H1 (cell line): ENCODE measurements around the gene GREB1. TPM values are rescaled to one million over a fixed set of nuclear protein-coding genes. Genes with fewer than 3 reads are reported as not detected.

Experiments
- CTCF ChIA-PET: fragments of 300-600 bp; sonication (Branson Sonifier 250); formaldehyde crosslinking; loops from one replicate; lab custom pipeline; 2021; ENCODE audit not compliant: partially characterized antibody; lab: Charles Lee
- POLR2A ChIA-PET: fragments of 300-600 bp; sonication (Branson Sonifier 250); formaldehyde crosslinking; loops from one replicate; lab custom pipeline; 2021; ENCODE audit warnings: inconsistent platforms; ENCODE audit not compliant: partially characterized antibody; lab: Charles Lee
- DNase-seq, 2 experiments: peaks; one replicate each; pipeline versions ENCODE4 v3.0.0 to v3.0.0-alpha.2; 2010 to 2022; ENCODE audit warnings: low spot score in 2 of 2, low read depth in 1 of 2, mixed read lengths in 1 of 2
- FAIRE-seq: peaks from 2 replicates; lab custom pipeline; 2011; peaks lifted over from hg19 to GRCh38; lab: Jason Lieb, UNC
- H2AFZ ChIP-seq: 2 replicates; pipeline ENCODE4 v1.8.1; 2012; ENCODE audit warnings: low read length, inconsistent platforms
- H2AK5ac ChIP-seq: 2 replicates; pipeline ENCODE4 v1.6.1; 2013; ENCODE audit warnings: low read depth, low read length
- H2BK120ac ChIP-seq: replicated peaks from 2 replicates; pipeline ENCODE3; 2013; ENCODE audit warnings: low read depth, low read length, inconsistent platforms
- H2BK12ac ChIP-seq: 2 replicates; pipeline ENCODE4 v1.6.1; 2013; ENCODE audit warnings: low read depth, low read length
- H2BK15ac ChIP-seq: 2 replicates; pipeline ENCODE4 v1.6.1; 2013; ENCODE audit warnings: low read length
- H2BK20ac ChIP-seq: 2 replicates; pipeline ENCODE4 v1.6.1; 2013; ENCODE audit warnings: low read length
- H2BK5ac ChIP-seq: 2 replicates; pipeline ENCODE4 v1.6.1; 2013; ENCODE audit warnings: low read depth, low read length
- H3K14ac ChIP-seq: 2 replicates; pipeline ENCODE4 v1.6.1; 2013; ENCODE audit warnings: inconsistent platforms; ENCODE audit not compliant: insufficient read length
- H3K18ac ChIP-seq: 2 replicates; pipeline ENCODE4 v1.6.1; 2013; ENCODE audit warnings: low read length; ENCODE audit errors: extremely low read depth
- H3K23ac ChIP-seq: 2 replicates; pipeline ENCODE4 v1.6.1; 2013; ENCODE audit warnings: inconsistent platforms; ENCODE audit not compliant: insufficient read length
- H3K23me2 ChIP-seq: 2 replicates; pipeline ENCODE4 v1.6.1; 2013; ENCODE audit warnings: low read depth, low read length
- H3K27ac ChIP-seq: 2 replicates; pipeline ENCODE4 v1.6.1; 2011; ENCODE audit warnings: low read depth, low read length, inconsistent platforms
- H3K27me3 ChIP-seq, 4 experiments: replicated peaks in 1 of 4; 1 replicate in 1 of 4; 2 replicates in 3 of 4; pipeline versions ENCODE4 v1.6.1 to v1.8.1; 2011 to 2013; ENCODE audit warnings: low read length in 3 of 4, mild to moderate bottlenecking in 3 of 4, inconsistent platforms in 2 of 4, mixed read lengths in 2 of 4, moderate library complexity in 1 of 4; ENCODE audit not compliant: control insufficient read depth in 3 of 4, insufficient read depth in 3 of 4; ENCODE audit errors: extremely low read depth in 1 of 4
- H3K36me3 ChIP-seq, 4 experiments: 2 replicates each; pipeline versions ENCODE4 v1.6.1 to v1.8.1; 2011 to 2013; ENCODE audit warnings: mild to moderate bottlenecking in 4 of 4, low read length in 3 of 4, moderate library complexity in 2 of 4, control low read depth in 1 of 4, inconsistent platforms in 1 of 4; ENCODE audit not compliant: insufficient read depth in 4 of 4, control insufficient read depth in 2 of 4
- H3K4ac ChIP-seq: replicated peaks from 2 replicates; pipeline ENCODE3; 2013; ENCODE audit warnings: low read length, low read depth, mixed read lengths, inconsistent platforms; ENCODE audit not compliant: insufficient read length
- H3K4me1 ChIP-seq, 4 experiments: replicated peaks in 1 of 4; 1 replicate in 1 of 4; 2 replicates in 3 of 4; pipeline versions ENCODE4 v1.6.1 to v1.8.1; 2011 to 2013; ENCODE audit warnings: low read length in 3 of 4, inconsistent platforms in 2 of 4, mixed read lengths in 1 of 4; ENCODE audit not compliant: insufficient read depth in 4 of 4, control insufficient read depth in 3 of 4
- H3K4me2 ChIP-seq, 2 experiments: 2 replicates each; pipeline versions ENCODE4 v1.6.1 to v1.8.1; 2011 to 2013; ENCODE audit warnings: low read depth in 2 of 2, low read length in 2 of 2, control low read depth in 1 of 2, inconsistent platforms in 1 of 2, mild to moderate bottlenecking in 1 of 2; ENCODE audit not compliant: insufficient read depth in 1 of 2
- H3K4me3 ChIP-seq, 4 experiments: fragments of 200-600, 300-600 bp in 1 of 4; sonication (generic), shearing (Covaris generic), sonication (Bioruptor Twin) in 1 of 4; 2 replicates each; pipeline versions ENCODE4 v1.5.1 to v1.8.1; 2011 to 2016; ENCODE audit warnings: low read length in 4 of 4, low read depth in 3 of 4, control low read depth in 2 of 4, inconsistent platforms in 2 of 4, mild to moderate bottlenecking in 2 of 4, mixed read lengths in 1 of 4, moderate library complexity in 1 of 4; ENCODE audit not compliant: insufficient read depth in 2 of 4; ENCODE audit errors: extremely low read depth in 1 of 4
- H3K56ac ChIP-seq: replicated peaks from 2 replicates; pipeline ENCODE3; 2013; ENCODE audit warnings: low read depth, mild to moderate bottlenecking, mixed read lengths, low read length, inconsistent platforms; ENCODE audit not compliant: insufficient read length
- H3K79me1 ChIP-seq: 2 replicates; pipeline ENCODE4 v1.6.1; 2013; ENCODE audit warnings: low read depth, low read length, control low read depth
- H3K79me2 ChIP-seq, 2 experiments: 2 replicates each; pipeline versions ENCODE4 v1.6.1 to v1.8.1; 2012 to 2013; ENCODE audit warnings: low read length in 2 of 2, mild to moderate bottlenecking in 2 of 2, inconsistent platforms in 1 of 2; ENCODE audit not compliant: insufficient read depth in 2 of 2, control insufficient read depth in 1 of 2
- H3K9ac ChIP-seq, 4 experiments: replicated peaks in 1 of 4; 1 replicate in 1 of 4; 2 replicates in 3 of 4; pipeline versions ENCODE4 v1.6.1 to v1.8.1; 2011 to 2013; ENCODE audit warnings: low read depth in 3 of 4, low read length in 3 of 4, control low read depth in 2 of 4, mild to moderate bottlenecking in 2 of 4, moderate library complexity in 2 of 4, inconsistent platforms in 1 of 4; ENCODE audit errors: extremely low read depth in 1 of 4
- H3K9me3 ChIP-seq, 2 experiments: 2 replicates each; pipeline versions ENCODE4 v1.6.1 to v1.8.1; 2012 to 2013; ENCODE audit warnings: mild to moderate bottlenecking in 2 of 2, moderate library complexity in 2 of 2, control low read depth in 1 of 2, inconsistent platforms in 1 of 2, low read depth in 1 of 2, low read length in 1 of 2, mixed read lengths in 1 of 2; ENCODE audit not compliant: insufficient read depth in 2 of 2
- H4K20me1 ChIP-seq, 2 experiments: replicated peaks in 1 of 2; 2 replicates each; pipeline versions ENCODE3 to v1.8.1; 2011 to 2013; ENCODE audit warnings: inconsistent platforms in 2 of 2, low read length in 2 of 2, mild to moderate bottlenecking in 1 of 2; ENCODE audit not compliant: insufficient read depth in 2 of 2, control insufficient read depth in 1 of 2
- H4K5ac ChIP-seq: 2 replicates; pipeline ENCODE4 v1.6.1; 2013; ENCODE audit warnings: low read length, low read depth, mixed read lengths, inconsistent platforms; ENCODE audit not compliant: insufficient read length
- H4K8ac ChIP-seq: 2 replicates; pipeline ENCODE4 v1.8.0; 2013; ENCODE audit warnings: mild to moderate bottlenecking, moderate library complexity, low read length, inconsistent platforms; ENCODE audit not compliant: insufficient read depth; ENCODE audit errors: extremely low read depth
- H4K91ac ChIP-seq: replicated peaks from 2 replicates; pipeline ENCODE3; 2013; ENCODE audit warnings: low read length, mixed read lengths, inconsistent platforms; ENCODE audit not compliant: insufficient read length
- BRCA1 ChIP-seq: IDR thresholded peaks from 2 replicates; pipeline ENCODE4 v1.6.1; 2012; ENCODE audit warnings: low read depth, low read length, improper control_type of control experiment
- CHD1 ChIP-seq: IDR thresholded peaks from 2 replicates; pipeline ENCODE4 v1.6.1; 2012; ENCODE audit warnings: low read depth, low read length, improper control_type of control experiment
- EP300 ChIP-seq, 2 experiments: IDR thresholded peaks; 1 replicate in 1 of 2; 2 replicates in 1 of 2; pipeline ENCODE4 v1.6.1; 2011 to 2012; ENCODE audit warnings: low read depth in 2 of 2, low read length in 2 of 2, mild to moderate bottlenecking in 2 of 2, borderline replicate concordance in 1 of 2, inconsistent platforms in 1 of 2, moderate library complexity in 1 of 2
- FOSL1 ChIP-seq: IDR thresholded peaks from 2 replicates; pipeline ENCODE4 v1.6.1; 2011; ENCODE audit warnings: mild to moderate bottlenecking, low read depth, low read length, moderate library complexity; ENCODE audit not compliant: insufficient read depth
- JUND ChIP-seq: IDR thresholded peaks from 2 replicates; pipeline ENCODE4 v1.6.1; 2011; ENCODE audit warnings: mild to moderate bottlenecking, improper control_type of control experiment, low read length
- KDM4A ChIP-seq: IDR thresholded peaks from one replicate; pipeline ENCODE4 v1.7.1; 2012; ENCODE audit warnings: low read depth, mild to moderate bottlenecking, moderate library complexity, low read length, inconsistent platforms; ENCODE audit not compliant: severe bottlenecking
- KDM5A ChIP-seq: fragments of 200-600 bp; IDR thresholded peaks from 2 replicates; pipeline ENCODE4 v1.7.1; 2012; ENCODE audit warnings: mild to moderate bottlenecking, low read length, inconsistent platforms, mixed read lengths
- POLR2A ChIP-seq, 2 experiments: IDR thresholded peaks; 1 replicate in 1 of 2; 2 replicates in 1 of 2; pipeline ENCODE4 v1.6.1; 2011; ENCODE audit warnings: low read depth in 2 of 2, low read length in 2 of 2, mild to moderate bottlenecking in 2 of 2; ENCODE audit errors: control extremely low read depth in 1 of 2
- POLR2AphosphoS5 ChIP-seq: IDR thresholded peaks from 2 replicates; pipeline ENCODE4 v1.6.1; 2011; ENCODE audit warnings: low read depth, low read length
- RBBP5 ChIP-seq: IDR thresholded peaks from 2 replicates; pipeline ENCODE4 v1.7.1; 2012; ENCODE audit warnings: low read depth, mild to moderate bottlenecking, inconsistent platforms, low read length, moderate library complexity, borderline replicate concordance
- RNF2 ChIP-seq: fragments of 200-900, 300-1000 bp; sonication (generic); IDR thresholded peaks from 2 replicates; pipeline ENCODE4 v1.7.1; 2016; ENCODE audit warnings: borderline replicate concordance, low read depth, mild to moderate bottlenecking, antibody characterized with exemption, low read length; ENCODE audit not compliant: poor library complexity, severe bottlenecking; ENCODE audit errors: missing control alignments
- RXRA ChIP-seq: IDR thresholded peaks from 2 replicates; pipeline ENCODE4 v1.6.1; 2011; ENCODE audit warnings: low read depth, mild to moderate bottlenecking, low read length, moderate library complexity; ENCODE audit not compliant: insufficient read depth
- WGBS, 2 experiments: shearing (Covaris generic) in 1 of 2; methylation state at CpG; one replicate each; pipeline versions ENCODE4 v1.1.6 to v1.1.7; 2013 to 2015; ENCODE audit warnings: low lambda C conversion rate in 2 of 2, mixed read lengths in 2 of 2, inconsistent platforms in 1 of 2, low coverage in 1 of 2, missing lambda C conversion rate in 1 of 2; ENCODE audit not compliant: insufficient replicate concordance in 2 of 2, insufficient coverage in 1 of 2, insufficient read length in 1 of 2; ENCODE audit errors: extremely low coverage in 1 of 2, missing lambda C conversion rate in 1 of 2; 5-methylcytosine and 5-hydroxymethylcytosine counted together
- polyA plus RNA-seq, 7 experiments: library from polyadenylated mRNA; depleted of rRNA in 3 of 7; stranded (reverse) in 5 of 7; unstranded in 2 of 7; fragments of >200 nt in 5 of 7; fragments of 200-250 nt in 2 of 7; gene quantifications; 1 replicate in 5 of 7; 2 replicates in 1 of 7; 4 replicates in 1 of 7; pipeline versions ENCODE4 v1.2.1 to v1.2.3, GENCODE V29; 2011 to 2013; ENCODE audit warnings: missing spikeins in 2 of 7, mixed read lengths in 2 of 7
- total RNA-seq: library from RNA; stranded (reverse); fragmentation: NEBNext Ultra II Directional; extraction: Animal tissue kit (Norgen Biotek cat#: 25700); gene quantifications from 2 replicates; pipeline ENCODE4 v1.2.1, GENCODE V29; 2021

The GREB1 gene
- total and polyA plus RNA-seq, 2 of the 8 experiments (the other 6 are each of a cell fraction or from before 2014, with no cell fraction given): 7.9 to 43.4 TPM

DNA sequence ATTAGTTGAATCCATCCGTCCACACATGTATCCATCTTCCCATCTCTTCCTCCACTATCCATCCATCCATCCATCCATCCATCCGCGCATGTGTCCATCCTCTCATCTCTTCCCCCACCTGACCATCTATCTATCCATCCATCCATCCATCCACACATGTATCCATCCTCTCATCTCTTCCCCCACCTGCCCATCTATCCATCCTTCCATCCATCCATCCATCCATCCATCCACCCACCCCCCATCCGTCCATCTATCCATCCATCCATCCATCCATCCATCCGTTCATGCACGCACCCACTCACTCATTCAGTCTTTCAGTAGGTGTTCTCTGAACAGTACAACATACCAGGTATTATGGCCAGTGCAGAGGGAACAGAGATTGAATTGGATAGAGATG is 18.9 kb upstream of the GREB1 start:
- ChIA-PET POLR2A (no interaction called here), CTCF (interaction anchor here (1.2 to 5.2 kb wide), 3 partner anchors 19 to 68 kb away, joined by 3 to 27 read pairs (median 24); partner anchors contain the start of gene GREB1)
- Histone ChIP-seq H3K9me3 (no peaks in the 10 kb centered on the region), H3K23me2 (peaks cover 3% of the 10 kb centered on the region; the same call in 1 of the 2 replicates), H3K4me3 (no peak overlapping the region), H3K79me2 (peaks cover 0 to 12% of the 10 kb centered on the region in 2 experiments; a peak in 1 of 4 replicates), H2AFZ (no peak overlapping the region), H3K4me2 (no peak overlapping the region), H2BK15ac (no peak overlapping the region), H3K36me3 (no peaks in the 10 kb centered on the region), H3K4me1 (peaks cover 1 to 13% (median 12%) of the 10 kb centered on the region in 4 experiments; a peak in 5 of 7 replicates), H4K20me1 (peaks cover 0 to 6% of the 10 kb centered on the region in 2 experiments), H3K14ac (no peak overlapping the region), H3K9ac (no peak overlapping the region), H4K5ac (no peak overlapping the region), H3K18ac (no peak overlapping the region), H2AK5ac (no peak overlapping the region), H3K23ac (no peak overlapping the region), H2BK20ac (no peak overlapping the region), H2BK12ac (no peak overlapping the region), H3K56ac (no peak overlapping the region), H2BK5ac (no peak overlapping the region), H4K91ac (no peak overlapping the region), H4K8ac (no peak overlapping the region), H2BK120ac (no peak overlapping the region), H3K27ac (no peak overlapping the region), H3K4ac (no peak overlapping the region), H3K27me3 (no peaks in the 10 kb centered on the region), H3K79me1 (peaks cover 8% of the 10 kb centered on the region)
- TF ChIP-seq RXRA (no peak), EP300 (IDR thresholded peaks at IDR 0.05; ENCODE audit: borderline replicate concordance in 1 of 2, low read depth in 2 of 2, low read length in 2 of 2) (no peak), POLR2AphosphoS5 (no peak), KDM5A (no peak), FOSL1 (no peak), JUND (no peak), POLR2A (IDR thresholded peaks at IDR 0.05; ENCODE audit: control extremely low read depth in 1 of 2, low read depth in 2 of 2, low read length in 2 of 2) (no peak), CHD1 (no peak), RNF2 (no peak), KDM4A (no peak), RBBP5 (no peak), BRCA1 (no peak)
- FAIRE-seq: no peak
- 93 to 100% methylated on average over 2 to 6 of the region's 6 CpGs for WGBS, 2 experiments
- DNase-seq: no peak
